SK-N-DZ (cell line): Measurements from ENCODE around the gene DUSP21.
"Not testable (repeated sequence)": the region's sequence is repeated elsewhere in the genome, so short reads cannot be mapped to it uniquely, and the experiment has no call there.

Source experiments
- DNase-seq: peaks from one replicate; pipeline ENCODE4 v3.0.0-alpha.2; 2015; ENCODE audit warnings: low spot score

The DUSP21 gene

GRCh38 chrX:44876086-44876485, 32.3 kb downstream of the DUSP21 start:
- DNase-seq, result no peak

DNA sequence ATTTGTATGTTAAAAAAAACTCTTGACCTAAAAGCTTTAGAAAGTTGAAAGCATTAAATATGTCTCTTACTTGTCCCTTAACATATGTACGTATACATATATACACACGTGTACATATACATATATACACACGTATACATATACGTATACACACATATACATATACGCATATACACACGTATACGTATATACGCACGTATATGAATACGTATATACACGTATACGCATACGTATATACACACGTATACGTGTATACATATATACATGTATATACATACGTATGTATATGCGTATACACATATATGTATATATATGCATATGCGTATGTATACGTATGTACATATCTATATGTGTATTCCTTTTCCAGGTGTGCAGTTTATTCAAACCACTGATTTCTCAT, 32.9 kb downstream of the DUSP21 start:
- no peak for DNase-seq

- DNase-seq, result no peak
Measured at GRCh38 chrX:44878780-44879179, 35.0 kb downstream of the DUSP21 start.

DNA sequence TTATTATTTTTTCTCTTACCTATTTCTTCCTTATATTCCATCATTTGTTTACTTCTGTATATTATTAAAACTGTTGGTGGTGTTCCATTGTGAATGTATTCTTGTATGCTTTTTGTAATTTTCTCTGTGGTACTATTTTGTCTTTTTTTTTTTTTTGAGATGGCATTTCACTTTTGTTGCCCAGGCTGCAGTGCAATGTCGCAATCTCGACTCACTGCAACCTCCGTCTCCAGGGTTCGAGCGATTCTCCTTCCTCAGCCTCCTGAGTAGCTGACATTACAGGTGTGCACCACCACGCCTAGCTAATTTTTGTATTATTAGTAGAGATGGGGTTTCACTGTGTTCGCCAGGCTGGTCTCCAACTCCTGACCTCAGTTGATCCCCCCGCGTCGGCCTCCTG, 37.7 kb downstream of the DUSP21 start:
- no peak for DNase-seq

DNA sequence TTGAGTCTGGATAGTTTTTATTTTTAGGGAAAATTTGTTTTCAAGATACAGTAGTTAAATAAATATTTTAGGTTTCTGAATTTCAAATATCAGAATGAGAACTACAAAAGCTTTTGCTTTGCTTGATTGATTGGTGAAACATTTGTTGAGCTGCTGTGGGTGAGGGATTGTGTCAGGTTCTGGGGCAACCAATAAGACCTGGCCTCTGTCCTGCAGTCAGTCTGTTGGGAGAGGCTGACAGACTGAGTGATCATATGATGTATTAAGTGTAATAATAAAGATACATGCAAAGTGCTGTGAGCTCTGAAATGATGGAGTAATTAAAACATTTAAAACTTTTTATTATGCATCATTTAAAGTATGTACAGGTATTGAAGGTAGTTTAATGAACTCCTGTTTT, 38.8 kb downstream of the DUSP21 start:
- DNase-seq, result no peak

DNA sequence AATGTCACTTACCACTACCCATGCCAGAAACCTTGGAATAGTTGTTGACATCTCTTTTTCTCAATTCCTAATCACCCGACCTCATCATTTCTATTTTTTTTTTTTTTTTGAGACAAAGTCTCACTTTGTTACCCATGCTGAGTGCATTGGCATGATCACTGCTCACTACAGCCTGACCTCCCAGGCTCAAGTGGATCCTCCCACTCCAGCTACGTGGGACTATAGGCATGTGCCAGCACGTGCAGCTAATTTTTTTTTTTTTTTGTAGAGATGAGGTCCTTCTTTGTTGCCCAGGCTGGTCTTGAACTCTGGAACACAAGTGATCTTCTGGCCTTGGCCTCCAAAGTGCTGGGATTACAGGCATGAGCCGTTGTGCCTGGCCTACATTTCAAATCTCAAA, 41.1 kb downstream of the DUSP21 start:
- no peak for DNase-seq

- no peak for DNase-seq
Measured at GRCh38 chrX:44889824-44890223, 46.0 kb downstream of the DUSP21 start.

DNA sequence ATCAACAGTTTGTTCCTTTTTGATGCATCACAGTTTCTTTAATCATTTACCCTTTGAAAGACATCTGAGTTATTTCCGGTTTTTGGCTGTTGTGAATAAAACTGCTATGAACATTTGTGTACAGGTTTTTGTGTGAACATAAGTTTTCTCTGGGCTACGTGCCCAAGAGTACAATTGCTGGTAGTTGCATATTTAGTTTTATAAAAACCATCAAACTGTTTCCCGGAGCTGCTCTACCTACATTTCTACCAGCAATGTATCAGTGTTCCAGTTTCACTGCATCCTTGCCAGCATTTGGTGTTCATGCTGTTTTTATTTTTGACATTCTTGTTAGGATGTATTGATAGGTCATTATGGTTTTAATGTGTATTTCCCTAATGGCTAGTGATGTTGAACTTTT, 46.4 kb downstream of the DUSP21 start:
- DNase-seq, result no peak

GRCh38 chrX:44890687-44891086, 46.9 kb downstream of the DUSP21 start:
- DNase-seq, result not testable (repeated sequence)

DNA sequence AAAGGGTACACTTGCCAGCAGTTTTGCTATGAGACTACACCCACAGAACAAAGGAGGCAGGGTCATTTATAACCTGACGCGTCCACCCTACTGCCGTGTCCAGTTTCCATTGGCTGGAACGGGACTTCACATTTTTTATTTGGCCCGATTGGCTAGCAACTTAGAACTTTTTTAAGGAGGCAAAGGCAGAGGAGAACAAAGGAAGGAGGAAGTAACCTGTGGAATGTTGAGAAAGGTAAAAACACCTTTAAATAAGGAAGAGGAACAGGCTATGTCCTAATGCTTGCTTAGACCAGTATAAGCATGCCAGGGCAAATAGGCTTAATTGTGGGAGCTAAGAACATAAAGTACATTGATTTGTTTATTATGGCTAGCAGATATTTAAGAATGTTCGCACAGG, 47.8 kb downstream of the DUSP21 start:
- DNase-seq, result no peak
